ENCODE data around the gene DHX9.
"Not testable (repeated sequence)": the region's sequence is repeated elsewhere in the genome, so short reads cannot be mapped to it uniquely, and the experiment has no call there.

The DHX9 gene

GRCh38 chr1:182885591-182885990 is 46.4 kb downstream of the DHX9 start:
- DNase-seq = no peak
- Histone ChIP-seq H3K9me3 (no peaks in the 10 kb centered on the region), H3K27me3 (no peaks in the 10 kb centered on the region), H3K4me3 (ENCODE audit: low read depth, low read length) (no peak overlapping the region), H3K36me3 (peaks cover 94% of the 10 kb centered on the region), H3K4me1 (no peaks in the 10 kb centered on the region)
- no peak for TF ChIP-seq CTCF (IDR thresholded peaks at IDR 0.05; ENCODE audit: low read depth, low read length)

GRCh38 chr1:182886985-182887384 is 47.8 kb downstream of the DHX9 start:
- no peaks in the 10 kb centered on the region for H3K27me3 ChIP-seq
- H3K36me3 ChIP-seq = peaks cover 80% of the 10 kb centered on the region
- no peak overlapping the region for H3K4me3 ChIP-seq (ENCODE audit: low read depth, low read length)
- H3K4me1 ChIP-seq = no peaks in the 10 kb centered on the region
- TF ChIP-seq CTCF (IDR thresholded peaks at IDR 0.05; ENCODE audit: low read depth, low read length) = no peak
- no peaks in the 10 kb centered on the region for H3K9me3 ChIP-seq
- DNase-seq = no peak

- H3K9me3 ChIP-seq = no peaks in the 10 kb centered on the region
- H3K4me3 ChIP-seq (ENCODE audit: low read depth, low read length) = no peak overlapping the region
- DNase-seq = no peak
- no peak for TF ChIP-seq CTCF (IDR thresholded peaks at IDR 0.05; ENCODE audit: low read depth, low read length)
- H3K4me1 ChIP-seq = no peaks in the 10 kb centered on the region
- no peaks in the 10 kb centered on the region for H3K27me3 ChIP-seq
- peaks cover 61% of the 10 kb centered on the region for H3K36me3 ChIP-seq
These were observed 49.8 kb downstream of the DHX9 start for GRCh38 chr1:182888736-182889531.

GRCh38 chr1:182889997-182890396 is 50.9 kb downstream of the DHX9 start:
- no peaks in the 10 kb centered on the region for H3K27me3 ChIP-seq
- peaks cover 50% of the 10 kb centered on the region for H3K36me3 ChIP-seq
- no peaks in the 10 kb centered on the region for H3K4me1 ChIP-seq
- TF ChIP-seq CTCF (IDR thresholded peaks at IDR 0.05; ENCODE audit: low read depth, low read length) = no peak
- H3K9me3 ChIP-seq = no peaks in the 10 kb centered on the region
- H3K4me3 ChIP-seq (ENCODE audit: low read depth, low read length) = no peak overlapping the region
- DNase-seq = no peak

GRCh38 chr1:182890927-182891610 is 51.9 kb downstream of the DHX9 start:
- H3K36me3 ChIP-seq = peaks cover 41% of the 10 kb centered on the region
- no peak for DNase-seq
- H3K27me3 ChIP-seq = no peaks in the 10 kb centered on the region
- no peaks in the 10 kb centered on the region for H3K9me3 ChIP-seq
- no peak for TF ChIP-seq CTCF (IDR thresholded peaks at IDR 0.05; ENCODE audit: low read depth, low read length)
- no peak overlapping the region for H3K4me3 ChIP-seq (ENCODE audit: low read depth, low read length)
- no peaks in the 10 kb centered on the region for H3K4me1 ChIP-seq

- no peak for DNase-seq
- no peaks in the 10 kb centered on the region for H3K36me3 ChIP-seq
- TF ChIP-seq CTCF (IDR thresholded peaks at IDR 0.05; ENCODE audit: low read depth, low read length) = no peak
- no peaks in the 10 kb centered on the region for H3K27me3 ChIP-seq
- no peaks in the 10 kb centered on the region for H3K4me1 ChIP-seq
- no peaks in the 10 kb centered on the region for H3K9me3 ChIP-seq
- H3K4me3 ChIP-seq (ENCODE audit: low read depth, low read length) = no peak overlapping the region
These were observed 58.5 kb downstream of the DHX9 start for GRCh38 chr1:182897696-182898095.

GRCh38 chr1:182901946-182902345 is 62.8 kb downstream of the DHX9 start:
- not testable (repeated sequence) for H3K27me3 ChIP-seq; H3K4me3 ChIP-seq (ENCODE audit: low read depth, low read length); H3K36me3 ChIP-seq; DNase-seq; H3K4me1 ChIP-seq; H3K9me3 ChIP-seq

Data from BE2C (cell line).